IMR-90 (cell line): ENCODE results near the gene GARNL3.

Experiments used
- CEBPB ChIP-seq: IDR thresholded peaks from 2 replicates; pipeline ENCODE4 v1.6.1; 2012; ENCODE audit warnings: low read depth, low read length, improper control_type of control experiment
- POLR2A ChIP-seq: IDR thresholded peaks from 2 replicates; pipeline ENCODE4 v1.6.1; 2012; ENCODE audit warnings: mild to moderate bottlenecking, low read depth, low read length
- RCOR1 ChIP-seq: IDR thresholded peaks from 2 replicates; pipeline ENCODE4 v1.6.1; 2012; ENCODE audit warnings: mild to moderate bottlenecking, low read length, improper control_type of control experiment; ENCODE audit not compliant: insufficient replicate concordance
- SMC3 ChIP-seq: fragments of 150-350 bp; IDR thresholded peaks from 2 replicates; pipeline ENCODE4 v1.6.1; 2016; ENCODE audit warnings: low read depth, mild to moderate bottlenecking, antibody characterized with exemption, low read length, moderate library complexity
- TF ChIP-seq, protein P1 (sequence below): conservative IDR thresholded peaks from 2 replicates; pipeline ENCODE4 v1.5.1; 2012; ENCODE audit warnings: mild to moderate bottlenecking, low read depth, low read length, improper control_type of control experiment
- TF ChIP-seq, protein P2 (sequence below): fragments of 150-350 bp; IDR thresholded peaks from 2 replicates; pipeline ENCODE4 v1.6.1; 2017; ENCODE audit warnings: mild to moderate bottlenecking, antibody characterized with exemption, low read length, low read depth

DNA sequence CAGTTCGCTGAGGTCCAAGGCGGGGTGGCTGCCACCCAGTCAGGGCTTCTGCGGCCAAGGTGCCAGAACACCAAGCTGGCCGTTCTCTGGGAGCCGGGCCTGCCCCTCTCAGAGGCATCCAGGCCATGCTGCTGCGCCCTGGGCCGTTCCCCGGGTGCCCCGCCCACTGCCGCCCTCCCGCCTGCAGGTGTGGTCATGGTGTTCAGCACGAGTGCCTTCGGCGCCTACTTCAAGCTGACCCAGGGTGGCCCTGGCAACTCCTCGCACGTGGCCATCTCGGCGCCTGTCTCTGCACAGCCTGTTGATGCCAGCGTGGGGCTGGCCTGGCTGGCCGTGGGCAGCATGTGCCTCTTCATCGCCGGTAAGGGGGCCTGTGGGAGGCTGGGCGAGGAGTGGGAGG is 140.1 kb downstream of the GARNL3 start:
- TF ChIP-seq, protein P1, sequence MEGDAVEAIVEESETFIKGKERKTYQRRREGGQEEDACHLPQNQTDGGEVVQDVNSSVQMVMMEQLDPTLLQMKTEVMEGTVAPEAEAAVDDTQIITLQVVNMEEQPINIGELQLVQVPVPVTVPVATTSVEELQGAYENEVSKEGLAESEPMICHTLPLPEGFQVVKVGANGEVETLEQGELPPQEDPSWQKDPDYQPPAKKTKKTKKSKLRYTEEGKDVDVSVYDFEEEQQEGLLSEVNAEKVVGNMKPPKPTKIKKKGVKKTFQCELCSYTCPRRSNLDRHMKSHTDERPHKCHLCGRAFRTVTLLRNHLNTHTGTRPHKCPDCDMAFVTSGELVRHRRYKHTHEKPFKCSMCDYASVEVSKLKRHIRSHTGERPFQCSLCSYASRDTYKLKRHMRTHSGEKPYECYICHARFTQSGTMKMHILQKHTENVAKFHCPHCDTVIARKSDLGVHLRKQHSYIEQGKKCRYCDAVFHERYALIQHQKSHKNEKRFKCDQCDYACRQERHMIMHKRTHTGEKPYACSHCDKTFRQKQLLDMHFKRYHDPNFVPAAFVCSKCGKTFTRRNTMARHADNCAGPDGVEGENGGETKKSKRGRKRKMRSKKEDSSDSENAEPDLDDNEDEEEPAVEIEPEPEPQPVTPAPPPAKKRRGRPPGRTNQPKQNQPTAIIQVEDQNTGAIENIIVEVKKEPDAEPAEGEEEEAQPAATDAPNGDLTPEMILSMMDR, result no peak
- TF ChIP-seq SMC3, result no peak
- TF ChIP-seq POLR2A, result no peak
- TF ChIP-seq RCOR1, result no peak
- TF ChIP-seq CEBPB, result no peak
- TF ChIP-seq, protein P2, sequence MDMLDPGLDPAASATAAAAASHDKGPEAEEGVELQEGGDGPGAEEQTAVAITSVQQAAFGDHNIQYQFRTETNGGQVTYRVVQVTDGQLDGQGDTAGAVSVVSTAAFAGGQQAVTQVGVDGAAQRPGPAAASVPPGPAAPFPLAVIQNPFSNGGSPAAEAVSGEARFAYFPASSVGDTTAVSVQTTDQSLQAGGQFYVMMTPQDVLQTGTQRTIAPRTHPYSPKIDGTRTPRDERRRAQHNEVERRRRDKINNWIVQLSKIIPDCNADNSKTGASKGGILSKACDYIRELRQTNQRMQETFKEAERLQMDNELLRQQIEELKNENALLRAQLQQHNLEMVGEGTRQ, result no peak
